Activated CD4-positive, alpha-beta memory T cell treated with anti-CD3 and anti-CD28 coated beads, Interleukin-2, amount 10 ng/mL, durations not matched to agents 7 days and 5 days (primary cell): ENCODE measurements around the gene RGS6. TPM values are rescaled to one million over a fixed set of nuclear protein-coding genes. Genes with fewer than 3 reads are reported as not detected.

ENCODE experiments used
- CTCF ChIA-PET: fragments of 350-600 bp; sonication (Branson Sonifier 250); formaldehyde crosslinking; loops from one replicate; lab custom pipeline; 2021; ENCODE audit warnings: antibody characterized with exemption, inconsistent platforms; lab: Charles Lee
- POLR2A ChIA-PET: fragments of 350-600 bp; sonication (Branson Sonifier 250); formaldehyde crosslinking; loops from one replicate; lab custom pipeline; 2021; ENCODE audit warnings: antibody characterized with exemption; lab: Charles Lee
- DNase-seq: peaks from one replicate; pipeline ENCODE4 v3.0.0-alpha.2; 2020
- H3K27ac Mint-ChIP-seq: one replicate; pipeline ENCODE4 v1.8.0; 2021; ENCODE audit warnings: mild to moderate bottlenecking, mixed read lengths
- H3K27me3 Mint-ChIP-seq: one replicate; pipeline ENCODE4 v1.8.0; 2021; ENCODE audit warnings: mixed read lengths
- H3K36me3 Mint-ChIP-seq: one replicate; pipeline ENCODE4 v1.8.0; 2021; ENCODE audit warnings: low read depth, mixed read lengths
- H3K4me1 Mint-ChIP-seq: one replicate; pipeline ENCODE4 v1.8.0; 2021; ENCODE audit warnings: mixed read lengths
- H3K4me3 Mint-ChIP-seq: one replicate; pipeline ENCODE4 v1.8.0; 2021; ENCODE audit warnings: mild to moderate bottlenecking, mixed read lengths
- H3K9me3 Mint-ChIP-seq: one replicate; pipeline ENCODE4 v1.8.0; 2021; ENCODE audit warnings: mixed read lengths
- total RNA-seq, 2 experiments: library from RNA; stranded (reverse); gene quantifications; one replicate each; pipeline ENCODE4 v1.2.3, GENCODE V29; 2021

RGS6 gene
- total RNA-seq, 2 experiments from 2014 or later, result 2.0 to 3.1 TPM

GRCh38 chr14:72002731-72003130 is 70.5 kb downstream of the RGS6 start:
- ChIA-PET CTCF (no interaction called here), POLR2A (no interaction called here)
- Mint-ChIP-seq H3K27me3 (peaks cover 10% of the 10 kb centered on the region), H3K27ac (no peak overlapping the region), H3K4me1 (no peaks in the 10 kb centered on the region), H3K36me3 (no peaks in the 10 kb centered on the region), H3K4me3 (no peak overlapping the region), H3K9me3 (peaks cover 10% of the 10 kb centered on the region)
- no peak for DNase-seq

DNA sequence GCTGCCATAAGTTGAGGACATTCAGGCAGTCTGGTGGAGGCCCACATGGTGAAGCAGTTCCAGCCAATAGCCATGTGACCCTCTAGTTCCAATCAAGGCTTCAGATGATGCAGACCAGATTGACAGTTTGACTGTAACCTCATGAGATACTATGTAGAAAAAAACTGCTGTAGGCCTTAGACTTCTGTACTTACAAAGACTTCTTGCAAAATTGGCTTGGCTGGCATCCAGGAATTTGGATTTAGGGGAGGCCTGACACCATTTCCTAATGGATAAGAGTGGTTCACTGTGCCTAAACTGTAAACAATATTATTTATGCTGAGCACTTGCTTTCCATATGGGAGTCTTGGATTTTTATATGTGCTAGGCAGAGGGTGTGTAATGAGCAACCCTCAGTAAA is 76.4 kb downstream of the RGS6 start:
- no peak overlapping the region for H3K4me3 Mint-ChIP-seq
- no peak overlapping the region for H3K27ac Mint-ChIP-seq
- no peaks in the 10 kb centered on the region for H3K4me1 Mint-ChIP-seq
- H3K9me3 Mint-ChIP-seq, result no peaks in the 10 kb centered on the region
- no peaks in the 10 kb centered on the region for H3K36me3 Mint-ChIP-seq
- POLR2A ChIA-PET, result no interaction called here
- DNase-seq, result no peak
- CTCF ChIA-PET, result no interaction called here
- H3K27me3 Mint-ChIP-seq, result peaks cover 3% of the 10 kb centered on the region

DNA sequence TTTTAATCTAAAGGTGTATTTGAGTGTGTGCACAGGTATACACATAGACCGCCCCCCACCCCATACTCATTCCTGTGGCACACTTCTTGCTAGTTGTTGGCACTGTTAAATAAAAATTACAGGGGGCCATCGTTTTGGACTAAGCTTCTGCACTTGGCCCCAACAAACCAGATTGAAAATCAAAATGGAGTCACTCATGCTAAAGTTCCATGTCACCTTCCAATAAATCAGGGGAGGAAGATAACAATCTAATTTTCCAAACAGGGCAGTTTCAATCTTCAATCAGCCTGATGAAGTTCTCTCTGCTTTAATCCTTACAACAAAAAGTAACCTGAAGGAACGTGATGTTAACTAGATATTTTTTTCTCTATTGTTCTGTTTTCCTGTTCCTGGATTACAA is 78.2 kb downstream of the RGS6 start:
- POLR2A ChIA-PET, result interaction anchor here (0.6 kb wide), 1 partner anchor 1294 kb away, joined by 3 read pairs; no protein-coding TSS in a partner anchor
- peaks cover 8% of the 10 kb centered on the region for H3K27me3 Mint-ChIP-seq
- no peak overlapping the region for H3K27ac Mint-ChIP-seq
- H3K4me3 Mint-ChIP-seq, result no peak overlapping the region
- H3K9me3 Mint-ChIP-seq, result no peaks in the 10 kb centered on the region
- CTCF ChIA-PET, result no interaction called here
- no peaks in the 10 kb centered on the region for H3K36me3 Mint-ChIP-seq
- DNase-seq, result no peak
- H3K4me1 Mint-ChIP-seq, result no peaks in the 10 kb centered on the region

- POLR2A ChIA-PET, result no interaction called here
- Mint-ChIP-seq H3K27me3 (peaks cover 21% of the 10 kb centered on the region), H3K4me3 (no peak overlapping the region), H3K36me3 (no peaks in the 10 kb centered on the region), H3K4me1 (no peaks in the 10 kb centered on the region), H3K9me3 (no peaks in the 10 kb centered on the region), H3K27ac (no peak overlapping the region)
- DNase-seq, result no peak
- CTCF ChIA-PET, result no interaction called here
Observed at GRCh38 chr14:72013721-72014345, 81.6 kb downstream of the RGS6 start.

DNA sequence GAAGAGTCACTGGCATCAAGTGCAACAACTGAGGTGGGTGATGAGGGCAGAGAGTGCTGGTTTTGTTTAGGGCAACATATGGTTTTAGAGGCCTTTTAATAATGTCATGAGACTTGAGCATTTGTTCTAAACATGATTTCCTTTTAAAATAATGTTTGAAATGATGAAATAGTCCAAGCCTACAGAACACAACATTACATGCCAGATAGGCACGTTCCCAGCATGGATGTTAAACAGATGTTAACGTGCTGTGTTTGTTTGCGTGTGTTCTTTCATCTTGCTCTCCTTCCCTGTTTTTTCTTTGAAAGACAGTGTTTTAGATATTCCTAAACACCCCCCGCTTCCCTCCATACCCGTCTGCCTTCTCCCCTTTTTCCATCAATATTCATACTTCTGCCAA is 82.3 kb downstream of the RGS6 start:
- CTCF ChIA-PET, result no interaction called here
- POLR2A ChIA-PET, result no interaction called here
- DNase-seq, result no peak
- H3K4me3 Mint-ChIP-seq, result no peak overlapping the region
- peaks cover 24% of the 10 kb centered on the region for H3K27me3 Mint-ChIP-seq
- no peaks in the 10 kb centered on the region for H3K9me3 Mint-ChIP-seq
- H3K36me3 Mint-ChIP-seq, result no peaks in the 10 kb centered on the region
- H3K4me1 Mint-ChIP-seq, result no peaks in the 10 kb centered on the region
- H3K27ac Mint-ChIP-seq, result no peak overlapping the region

DNA sequence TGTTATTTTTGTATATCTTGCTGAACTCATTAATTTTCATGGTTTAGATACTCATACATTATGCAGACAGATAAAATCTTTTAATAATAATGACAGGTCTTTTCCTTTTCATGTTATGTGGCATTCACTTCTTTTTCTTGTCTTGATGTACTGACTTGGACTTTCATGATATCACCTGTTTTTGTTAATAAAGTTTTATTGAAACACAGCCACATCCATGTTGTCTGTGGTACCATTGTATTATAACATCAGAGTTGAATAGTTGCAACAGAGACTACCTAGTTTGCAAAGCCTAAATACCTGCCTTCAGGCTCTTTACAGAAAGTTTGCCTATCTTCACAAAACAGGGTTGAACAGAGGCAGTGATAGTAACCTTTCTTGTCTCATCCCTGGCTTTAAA is 85.1 kb downstream of the RGS6 start:
- Mint-ChIP-seq H3K4me1 (no peaks in the 10 kb centered on the region), H3K9me3 (no peaks in the 10 kb centered on the region), H3K36me3 (no peaks in the 10 kb centered on the region), H3K27me3 (peaks cover 44% of the 10 kb centered on the region), H3K27ac (no peak overlapping the region), H3K4me3 (no peak overlapping the region)
- DNase-seq, result no peak
- ChIA-PET POLR2A (no interaction called here), CTCF (no interaction called here)

DNA sequence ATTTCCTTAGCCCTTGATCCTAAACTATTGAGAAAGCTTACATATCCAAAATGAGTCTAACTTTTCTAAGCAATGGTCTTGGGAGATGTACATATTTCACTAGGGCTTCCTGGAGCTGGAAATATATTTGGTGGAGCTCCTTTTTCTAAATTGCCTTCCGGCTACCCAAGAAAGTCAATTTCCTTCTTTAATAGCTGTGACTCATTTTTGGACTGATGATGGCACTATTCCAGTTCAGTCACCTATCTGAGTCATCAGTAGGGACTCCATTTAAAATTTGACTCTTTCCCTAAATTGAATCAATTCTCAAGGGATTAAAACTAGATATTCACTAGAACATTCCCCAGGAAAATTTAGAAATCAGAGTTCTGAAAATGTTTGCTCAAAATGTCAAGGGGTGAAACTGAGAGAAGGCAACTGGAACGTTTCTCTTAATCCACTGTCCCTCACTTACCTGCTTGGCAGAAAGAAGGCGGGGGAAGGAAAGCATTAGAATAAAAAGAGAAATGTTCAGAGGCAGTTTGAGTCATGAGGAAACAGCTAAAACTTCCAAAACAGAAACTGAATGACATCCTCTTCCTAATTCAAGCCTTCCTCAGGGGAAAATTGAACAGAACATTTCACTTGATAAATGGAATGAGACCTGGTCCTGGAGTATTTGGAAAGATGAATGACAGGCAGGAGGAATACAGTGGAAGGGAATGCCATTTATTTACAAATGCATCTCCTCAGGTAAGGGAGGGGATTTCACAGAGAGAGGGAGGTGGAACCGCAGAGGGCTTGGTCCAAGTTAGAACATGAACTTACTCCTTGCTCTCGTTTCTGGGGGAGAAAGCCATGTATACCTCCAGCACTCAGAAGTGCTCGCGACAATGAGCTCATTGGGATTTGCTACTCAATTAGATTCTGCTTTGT is 91.2 kb downstream of the RGS6 start:
- peaks cover 53% of the 10 kb centered on the region for H3K27me3 Mint-ChIP-seq
- H3K27ac Mint-ChIP-seq, result no peak overlapping the region
- H3K36me3 Mint-ChIP-seq, result no peaks in the 10 kb centered on the region
- no peak overlapping the region for H3K4me3 Mint-ChIP-seq
- ChIA-PET POLR2A (no interaction called here), CTCF (interaction anchor here (0.9 to 2.9 kb wide), 7 partner anchors 25 to 425 kb away, joined by 3 to 23 read pairs (median 3); no protein-coding TSS in a partner anchor)
- no peak for DNase-seq
- H3K9me3 Mint-ChIP-seq, result no peaks in the 10 kb centered on the region
- H3K4me1 Mint-ChIP-seq, result peaks cover 19% of the 10 kb centered on the region

DNA sequence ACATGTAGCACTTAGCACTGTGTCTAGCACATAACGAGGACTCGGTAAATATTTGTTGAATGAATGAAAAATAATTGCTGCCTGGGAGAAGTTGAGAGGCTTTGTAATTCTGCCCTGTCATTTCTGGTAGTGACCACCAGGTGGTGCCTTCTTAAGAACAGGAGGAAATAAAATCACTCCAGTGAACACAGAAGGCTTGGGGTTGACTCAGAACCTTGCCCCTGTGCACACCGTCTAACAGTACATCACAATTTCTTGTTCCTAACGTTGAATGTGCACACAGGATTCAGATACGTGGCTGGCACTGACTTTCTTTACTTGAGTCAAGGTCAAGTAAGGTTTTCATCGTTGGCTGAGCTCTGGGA is 91.8 kb downstream of the RGS6 start:
- peaks cover 19% of the 10 kb centered on the region for H3K4me1 Mint-ChIP-seq
- H3K36me3 Mint-ChIP-seq, result no peaks in the 10 kb centered on the region
- CTCF ChIA-PET, result interaction anchor here (1.0 to 2.9 kb wide), 7 partner anchors 24 to 424 kb away, joined by 3 to 23 read pairs (median 3); no protein-coding TSS in a partner anchor

DNA sequence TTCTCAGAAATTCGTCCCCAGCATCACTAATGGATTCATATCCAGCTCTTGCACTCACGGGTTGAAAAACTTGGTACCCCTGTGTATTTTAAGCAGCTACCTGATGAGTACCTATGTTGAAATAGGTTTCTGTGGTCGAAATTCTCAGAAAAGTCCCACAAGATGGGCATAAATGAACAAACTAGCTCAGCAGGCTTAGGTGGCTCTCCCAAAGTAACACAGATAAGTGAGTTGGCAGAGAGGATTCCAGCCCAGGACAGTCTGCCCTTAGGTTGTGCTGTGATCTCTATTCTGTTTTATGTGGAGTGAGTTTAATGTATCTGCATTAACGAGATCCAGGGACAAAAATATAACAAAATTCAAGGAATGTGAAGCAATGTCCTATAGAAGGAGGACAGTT is 92.3 kb downstream of the RGS6 start:
- peaks cover 19% of the 10 kb centered on the region for H3K4me1 Mint-ChIP-seq
- H3K27me3 Mint-ChIP-seq, result peaks cover 54% of the 10 kb centered on the region

More for the DNA sequence above, 91.8 kb downstream of the RGS6 start:
- no peak overlapping the region for H3K4me3 Mint-ChIP-seq
- H3K27me3 Mint-ChIP-seq, result peaks cover 56% of the 10 kb centered on the region
- peak; percentile 58 for DNase-seq
- H3K9me3 Mint-ChIP-seq, result no peaks in the 10 kb centered on the region
- POLR2A ChIA-PET, result no interaction called here
- no peak overlapping the region for H3K27ac Mint-ChIP-seq

GRCh38 chr14:72026536-72026935 is 94.3 kb downstream of the RGS6 start:
- ChIA-PET POLR2A (no interaction called here), CTCF (no interaction called here)
- Mint-ChIP-seq H3K9me3 (no peaks in the 10 kb centered on the region), H3K27me3 (peaks cover 41% of the 10 kb centered on the region), H3K36me3 (no peaks in the 10 kb centered on the region), H3K27ac (no peak overlapping the region), H3K4me1 (peaks cover 19% of the 10 kb centered on the region), H3K4me3 (no peak overlapping the region)
- no peak for DNase-seq

More for the DNA sequence above, 92.3 kb downstream of the RGS6 start:
- DNase-seq, result no peak
- H3K27ac Mint-ChIP-seq, result no peak overlapping the region
- no peaks in the 10 kb centered on the region for H3K9me3 Mint-ChIP-seq
- ChIA-PET CTCF (interaction anchor here (1.1 to 2.9 kb wide), 6 partner anchors 24 to 423 kb away, joined by 3 to 23 read pairs (median 4); no protein-coding TSS in a partner anchor), POLR2A (no interaction called here)
- H3K36me3 Mint-ChIP-seq, result no peaks in the 10 kb centered on the region
- no peak overlapping the region for H3K4me3 Mint-ChIP-seq

DNA sequence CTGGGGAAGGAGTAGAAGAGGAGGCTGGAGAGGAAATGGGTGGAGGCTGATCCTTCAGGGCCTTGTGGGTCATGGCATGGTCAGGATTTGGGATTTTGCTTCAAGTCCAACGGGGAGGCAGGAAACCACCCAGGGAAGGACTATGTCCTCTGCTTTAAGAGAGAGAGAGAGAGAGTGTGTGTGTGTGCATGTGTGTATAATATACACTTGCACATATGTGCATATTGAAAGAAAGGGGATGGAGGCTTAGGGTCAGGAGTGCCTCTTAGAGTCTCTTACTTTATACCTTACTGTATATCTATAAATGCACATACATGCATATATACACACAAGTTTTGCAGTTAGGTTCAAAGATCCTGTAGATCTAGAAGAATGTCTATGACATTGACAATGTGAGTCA is 94.8 kb downstream of the RGS6 start:
- no peaks in the 10 kb centered on the region for H3K36me3 Mint-ChIP-seq
- H3K27ac Mint-ChIP-seq, result no peak overlapping the region
- no peaks in the 10 kb centered on the region for H3K9me3 Mint-ChIP-seq
- H3K27me3 Mint-ChIP-seq, result peaks cover 38% of the 10 kb centered on the region
- ChIA-PET POLR2A (no interaction called here), CTCF (no interaction called here)
- H3K4me1 Mint-ChIP-seq, result peaks cover 19% of the 10 kb centered on the region
- no peak for DNase-seq
- no peak overlapping the region for H3K4me3 Mint-ChIP-seq

GRCh38 chr14:72033365-72033764 is 101.1 kb downstream of the RGS6 start:
- CTCF ChIA-PET, result no interaction called here
- DNase-seq, result no peak
- Mint-ChIP-seq H3K27ac (no peak overlapping the region), H3K4me3 (no peak overlapping the region), H3K36me3 (no peaks in the 10 kb centered on the region), H3K4me1 (no peaks in the 10 kb centered on the region), H3K9me3 (no peaks in the 10 kb centered on the region), H3K27me3 (peaks cover 20% of the 10 kb centered on the region)
- POLR2A ChIA-PET, result interaction anchor here (0.7 kb wide), 1 partner anchor 96 kb away, joined by 3 read pairs; no protein-coding TSS in a partner anchor

DNA sequence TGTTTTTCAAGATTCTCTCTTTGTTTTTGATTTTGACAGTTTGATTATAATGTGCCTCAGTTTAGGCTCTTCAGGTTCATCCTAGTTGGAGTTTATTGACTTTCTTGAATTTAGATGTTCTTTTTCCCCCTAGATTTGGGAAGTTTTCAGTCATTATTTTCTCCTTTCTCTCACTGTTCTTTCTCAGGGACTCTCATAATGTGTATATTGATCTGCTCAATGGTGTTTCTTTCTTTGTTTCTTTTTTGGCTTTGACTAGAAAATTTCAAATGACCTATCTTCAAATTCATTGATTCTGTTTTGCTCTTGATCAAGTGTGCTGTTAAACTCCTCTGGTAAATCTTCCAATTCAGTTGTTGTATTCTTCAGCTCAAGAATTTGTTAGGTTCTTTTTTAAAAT is 108.3 kb downstream of the RGS6 start:
- Mint-ChIP-seq H3K9me3 (no peaks in the 10 kb centered on the region), H3K27ac (no peak overlapping the region), H3K4me1 (no peaks in the 10 kb centered on the region), H3K27me3 (peaks cover 39% of the 10 kb centered on the region), H3K36me3 (no peaks in the 10 kb centered on the region), H3K4me3 (no peak overlapping the region)
- POLR2A ChIA-PET, result no interaction called here
- CTCF ChIA-PET, result no interaction called here
- no peak for DNase-seq
